ENCODE data around the gene TAMM41.
"Not testable (repeated sequence)": the region's sequence is repeated elsewhere in the genome, so short reads cannot be mapped to it uniquely, and the experiment has no call there.

- not testable (repeated sequence) for TF ChIP-seq POLR2A, POLR2AphosphoS5, CTCF (IDR thresholded peaks at IDR 0.05)
Observed at GRCh38 chr3:11862584-11862983, 15.9 kb upstream of the TAMM41 start.

All from breast epithelium (tissue), 3 donors.